ENCODE data around the gene MYO5B.

Gene MYO5B

DNA sequence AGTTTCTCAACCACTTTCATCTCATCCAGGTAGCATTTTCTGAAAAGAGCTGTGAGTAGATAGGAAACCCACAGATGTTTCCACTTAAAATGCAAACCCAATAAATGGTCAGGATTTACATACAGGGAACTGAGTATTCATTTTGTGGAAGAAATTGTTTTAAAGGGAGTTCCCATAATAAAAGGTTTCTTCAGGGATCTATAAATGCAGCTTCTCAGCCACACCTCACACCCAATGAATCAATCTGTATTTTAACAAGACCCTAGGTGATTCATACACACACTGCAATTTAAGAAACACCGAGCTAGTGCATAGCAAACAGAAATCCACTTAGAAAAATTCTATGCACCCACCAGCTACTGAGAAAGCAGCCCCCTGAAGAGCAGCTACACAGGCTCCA is 241.6 kb downstream of the MYO5B start:
- peaks cover 3% of the 10 kb centered on the region; the same call in 1 of the 2 replicates for H3K27me3 ChIP-seq (ENCODE audit: control insufficient read depth, low read length)

GRCh38 chr18:49949951-49950395 is 245.0 kb downstream of the MYO5B start:
- no peak overlapping the region for H3K4me2 ChIP-seq (ENCODE audit: low read length)
- no peak overlapping the region for H3K27ac ChIP-seq (ENCODE audit: low read depth, low read length)
- H3K79me2 ChIP-seq (ENCODE audit: control insufficient read depth, low read length): no peaks in the 10 kb centered on the region
- no peaks in the 10 kb centered on the region for H3K9me3 ChIP-seq (ENCODE audit: control insufficient read depth, insufficient read depth, low read length)
- no peaks in the 10 kb centered on the region for H3K4me1 ChIP-seq (ENCODE audit: control insufficient read depth, low read length)
- no peak overlapping the region for H3K4me3 ChIP-seq (ENCODE audit: low read length)
- no peaks in the 10 kb centered on the region for H3K9me2 ChIP-seq (replicated peaks; ENCODE audit: control insufficient read depth, low read length)
- H3K27me3 ChIP-seq (ENCODE audit: control insufficient read depth, low read length): peaks cover 6% of the 10 kb centered on the region; the same call in 1 of the 2 replicates
- TF ChIP-seq EZH2phosphoT487 (IDR thresholded peaks at IDR 0.05; ENCODE audit: borderline replicate concordance, low read length) (no peak), CTCF (IDR thresholded peaks at IDR 0.05; ENCODE audit: low read depth, low read length, poor library complexity, severe bottlenecking) (no peak)
- H3F3A ChIP-seq (ENCODE audit: control insufficient read depth, insufficient read depth): no peaks in the 10 kb centered on the region
- H4K20me1 ChIP-seq (ENCODE audit: control insufficient read depth, insufficient read depth, low read depth, low read length): no peaks in the 10 kb centered on the region
- H3K36me3 ChIP-seq (ENCODE audit: control insufficient read depth, low read length): no peaks in the 10 kb centered on the region

More for the DNA sequence above, 241.6 kb downstream of the MYO5B start:
- no peaks in the 10 kb centered on the region for H3K9me2 ChIP-seq (replicated peaks; ENCODE audit: control insufficient read depth, low read length)
- no peaks in the 10 kb centered on the region for H3K4me1 ChIP-seq (ENCODE audit: control insufficient read depth, low read length)
- TF ChIP-seq CTCF (IDR thresholded peaks at IDR 0.05; ENCODE audit: low read depth, low read length, poor library complexity, severe bottlenecking) (no peak), EZH2phosphoT487 (IDR thresholded peaks at IDR 0.05; ENCODE audit: borderline replicate concordance, low read length) (no peak)
- H3K9me3 ChIP-seq (ENCODE audit: control insufficient read depth, insufficient read depth, low read length): no peaks in the 10 kb centered on the region
- H3K79me2 ChIP-seq (ENCODE audit: control insufficient read depth, low read length): no peaks in the 10 kb centered on the region
- H3K36me3 ChIP-seq (ENCODE audit: control insufficient read depth, low read length): no peaks in the 10 kb centered on the region
- no peaks in the 10 kb centered on the region for H4K20me1 ChIP-seq (ENCODE audit: control insufficient read depth, insufficient read depth, low read depth, low read length)
- no peak overlapping the region for H3K27ac ChIP-seq (ENCODE audit: low read depth, low read length)
- H3K4me3 ChIP-seq (ENCODE audit: low read length): no peak overlapping the region
- H3F3A ChIP-seq (ENCODE audit: control insufficient read depth, insufficient read depth): no peaks in the 10 kb centered on the region
- H3K4me2 ChIP-seq (ENCODE audit: low read length): no peak overlapping the region

GRCh38 chr18:49948975-49949374 is 246.0 kb downstream of the MYO5B start:
- Histone ChIP-seq H3F3A (ENCODE audit: control insufficient read depth, insufficient read depth) (no peaks in the 10 kb centered on the region), H3K27me3 (ENCODE audit: control insufficient read depth, low read length) (peaks cover 6% of the 10 kb centered on the region; the same call in 1 of the 2 replicates), H3K27ac (ENCODE audit: low read depth, low read length) (no peak overlapping the region), H3K9me2 (replicated peaks; ENCODE audit: control insufficient read depth, low read length) (no peaks in the 10 kb centered on the region), H3K79me2 (ENCODE audit: control insufficient read depth, low read length) (no peaks in the 10 kb centered on the region), H3K4me2 (ENCODE audit: low read length) (no peak overlapping the region), H3K36me3 (ENCODE audit: control insufficient read depth, low read length) (no peaks in the 10 kb centered on the region), H3K4me3 (ENCODE audit: low read length) (no peak overlapping the region), H3K9me3 (ENCODE audit: control insufficient read depth, insufficient read depth, low read length) (no peaks in the 10 kb centered on the region), H3K4me1 (ENCODE audit: control insufficient read depth, low read length) (no peaks in the 10 kb centered on the region), H4K20me1 (ENCODE audit: control insufficient read depth, insufficient read depth, low read depth, low read length) (no peaks in the 10 kb centered on the region)
- TF ChIP-seq CTCF (IDR thresholded peaks at IDR 0.05; ENCODE audit: low read depth, low read length, poor library complexity, severe bottlenecking): no peak
- TF ChIP-seq EZH2phosphoT487 (IDR thresholded peaks at IDR 0.05; ENCODE audit: borderline replicate concordance, low read length): no peak

Measured in DOHH2 (cell line).